IMR-90 (cell line): ENCODE results near the gene PRSS38. TPM values are rescaled to one million over a fixed set of nuclear protein-coding genes. Genes with fewer than 3 reads are reported as not detected.

Experiments used
- ATAC-seq: fragments of 200-7000 bp; cut with Tn5 transposase; 2 replicates; pipeline ENCODE4 v1.9.1; 2020; ENCODE audit warnings: low read depth, mild to moderate bottlenecking, moderate library complexity
- BruUV-seq: library from RNA; stranded (reverse); fragments of 400-500 nt; replicated peaks from 2 replicates; lab custom pipeline; 2021; lab: Mats Ljungman, UMichigan
- CTCF ChIA-PET: fragments of 300-600 bp; formaldehyde crosslinking; extraction: SDS; loops from one replicate; lab custom pipeline; 2021; ENCODE audit warnings: antibody characterized with exemption; lab: Yijun Ruan, JAX
- POLR2A ChIA-PET: fragments of 300-600 bp; sonication (Branson Sonifier 250); formaldehyde crosslinking; loops from one replicate; lab custom pipeline; 2022; ENCODE audit warnings: antibody characterized with exemption; ENCODE audit not compliant: unreplicated experiment; lab: Charles Lee
- DNase-seq: peaks from one replicate; pipeline ENCODE4 v3.0.0; 2013
- H2AFZ ChIP-seq: replicated peaks from 2 replicates; pipeline ENCODE3; 2013; ENCODE audit warnings: low read length, mild to moderate bottlenecking; ENCODE audit not compliant: poor library complexity
- H2AK5ac ChIP-seq: 2 replicates; pipeline ENCODE4 v1.6.1; 2013; ENCODE audit warnings: low read depth, low read length, inconsistent platforms
- H2AK9ac ChIP-seq: replicated peaks from 2 replicates; pipeline ENCODE3; 2013; ENCODE audit warnings: mild to moderate bottlenecking, low read depth, low read length, moderate library complexity; ENCODE audit not compliant: poor library complexity
- H2BK120ac ChIP-seq: 2 replicates; pipeline ENCODE4 v1.6.1; 2013; ENCODE audit warnings: low read depth, low read length, inconsistent platforms
- H2BK15ac ChIP-seq: 3 replicates; pipeline ENCODE4 v1.6.1; 2013; ENCODE audit warnings: low read depth, low read length, inconsistent platforms
- H2BK20ac ChIP-seq: 2 replicates; pipeline ENCODE4 v1.6.1; 2013; ENCODE audit warnings: low read depth, mild to moderate bottlenecking, inconsistent platforms, low read length, moderate library complexity
- H2BK5ac ChIP-seq: 2 replicates; pipeline ENCODE4 v1.6.1; 2013; ENCODE audit warnings: mild to moderate bottlenecking, low read depth, low read length, inconsistent platforms; ENCODE audit not compliant: poor library complexity, severe bottlenecking
- H3K14ac ChIP-seq: replicated peaks from 2 replicates; pipeline ENCODE4 v1.6.1; 2013; ENCODE audit warnings: low read depth, low read length, inconsistent platforms
- H3K18ac ChIP-seq: 2 replicates; pipeline ENCODE4 v1.6.1; 2013; ENCODE audit warnings: low read depth, low read length, control low read depth
- H3K23ac ChIP-seq: 2 replicates; pipeline ENCODE4 v1.6.1; 2013; ENCODE audit warnings: low read depth, low read length, inconsistent platforms
- H3K27ac ChIP-seq: 2 replicates; pipeline ENCODE4 v1.5.1; 2013; ENCODE audit warnings: mild to moderate bottlenecking, control low read depth, low read length; ENCODE audit not compliant: insufficient read depth
- H3K27me3 ChIP-seq: 2 replicates; pipeline ENCODE4 v1.6.1; 2013; ENCODE audit warnings: low read length; ENCODE audit not compliant: control insufficient read depth, insufficient read depth
- H3K36me3 ChIP-seq: 2 replicates; pipeline ENCODE4 v1.6.1; 2013; ENCODE audit warnings: low read length, mixed read lengths; ENCODE audit not compliant: control insufficient read depth, insufficient read depth
- H3K4ac ChIP-seq: 2 replicates; pipeline ENCODE4 v1.6.1; 2013; ENCODE audit warnings: low read depth, low read length, inconsistent platforms
- H3K4me1 ChIP-seq: 2 replicates; pipeline ENCODE4 v1.6.1; 2013; ENCODE audit warnings: low read length, mixed read lengths; ENCODE audit not compliant: control insufficient read depth, insufficient read depth
- H3K4me2 ChIP-seq: 2 replicates; pipeline ENCODE4 v1.6.1; 2013; ENCODE audit warnings: low read depth, mild to moderate bottlenecking, control low read depth, low read length, moderate library complexity
- H3K4me3 ChIP-seq: 2 replicates; pipeline ENCODE4 v1.5.1; 2013; ENCODE audit warnings: low read depth, mild to moderate bottlenecking, control low read depth, low read length, moderate library complexity; ENCODE audit not compliant: insufficient read depth
- H3K56ac ChIP-seq: 2 replicates; pipeline ENCODE4 v1.6.1; 2013; ENCODE audit warnings: low read length, inconsistent platforms; ENCODE audit not compliant: insufficient read depth; ENCODE audit errors: extremely low read depth
- H3K79me1 ChIP-seq, 2 experiments: 2 replicates each; pipeline ENCODE4 v1.6.1; 2013; ENCODE audit warnings: low read length in 2 of 2, inconsistent platforms in 1 of 2, low read depth in 1 of 2
- H3K9ac ChIP-seq: 2 replicates; pipeline ENCODE4 v1.6.1; 2013; ENCODE audit warnings: low read depth, low read length, control low read depth
- H3K9me1 ChIP-seq: 2 replicates; pipeline ENCODE4 v1.6.1; 2013; ENCODE audit warnings: low read length, inconsistent platforms; ENCODE audit not compliant: insufficient read depth
- H3K9me3 ChIP-seq: 2 replicates; pipeline ENCODE4 v1.6.1; 2013; ENCODE audit warnings: low read length; ENCODE audit not compliant: control insufficient read depth, insufficient read depth
- H4K20me1 ChIP-seq: 2 replicates; pipeline ENCODE4 v1.6.1; 2013; ENCODE audit warnings: low read length, inconsistent platforms; ENCODE audit not compliant: insufficient read depth
- H4K5ac ChIP-seq: 2 replicates; pipeline ENCODE4 v1.6.1; 2013; ENCODE audit warnings: mild to moderate bottlenecking, low read depth, low read length, control low read depth
- H4K8ac ChIP-seq, 2 experiments: 2 replicates each; pipeline ENCODE4 v1.6.1; 2013; ENCODE audit warnings: low read depth in 2 of 2, low read length in 2 of 2, control low read depth in 1 of 2, inconsistent platforms in 1 of 2
- H4K91ac ChIP-seq: 2 replicates; pipeline ENCODE4 v1.6.1; 2013; ENCODE audit warnings: low read depth, low read length, inconsistent platforms; ENCODE audit not compliant: insufficient read depth
- CEBPB ChIP-seq: IDR thresholded peaks from 2 replicates; pipeline ENCODE4 v1.6.1; 2012; ENCODE audit warnings: low read depth, low read length, improper control_type of control experiment
- MAZ ChIP-seq: IDR thresholded peaks from 2 replicates; pipeline ENCODE4 v1.6.1; 2012; ENCODE audit warnings: low read depth, mild to moderate bottlenecking, low read length, improper control_type of control experiment, moderate library complexity, borderline replicate concordance
- MXI1 ChIP-seq: IDR thresholded peaks from 2 replicates; pipeline ENCODE4 v1.6.1; 2012; ENCODE audit warnings: low read depth, mild to moderate bottlenecking, low read length, moderate library complexity, borderline replicate concordance
- POLR2A ChIP-seq: IDR thresholded peaks from 2 replicates; pipeline ENCODE4 v1.6.1; 2012; ENCODE audit warnings: mild to moderate bottlenecking, low read depth, low read length
- RCOR1 ChIP-seq: IDR thresholded peaks from 2 replicates; pipeline ENCODE4 v1.6.1; 2012; ENCODE audit warnings: mild to moderate bottlenecking, low read length, improper control_type of control experiment; ENCODE audit not compliant: insufficient replicate concordance
- USF2 ChIP-seq: fragments of 150-350 bp; IDR thresholded peaks from 2 replicates; pipeline ENCODE4 v1.6.1; 2017; ENCODE audit warnings: mild to moderate bottlenecking, antibody characterized with exemption, low read length, low read depth
- WGBS, 2 experiments: methylation state at CpG; one replicate each; pipeline versions ENCODE4 v1.1.5 to v1.1.7; 2013; ENCODE audit warnings: missing lambda C conversion rate in 2 of 2; ENCODE audit not compliant: insufficient read length in 1 of 2; ENCODE audit errors: extremely low coverage in 2 of 2; 5-methylcytosine and 5-hydroxymethylcytosine counted together
- dilution Hi-C: fragments of 300-500 bp; cut with HindIII; formaldehyde crosslinking; loops from one replicate; pipeline ENCODE4 v1.14.3; 2018; ENCODE audit warnings: low sequenced_read_pairs; ENCODE audit not compliant: unreplicated experiment
- in situ Hi-C: fragments of 300-500 bp; cut with MboI; formaldehyde crosslinking; loops from 3 replicates; pipeline ENCODE4 v1.14.3; 2019; ENCODE audit warnings: low sequenced_read_pairs, inconsistent platforms, mixed read lengths
- intact Hi-C: fragments of 100-400 bp; cut with micrococcal nuclease; formaldehyde crosslinking; loops from 2 replicates; pipeline ENCODE4 v1.10.0; 2022
- polyA plus RNA-seq, 3 experiments: library from polyadenylated mRNA; depleted of rRNA; stranded (reverse); fragments of >200 nt; gene quantifications; 2 replicates each; pipeline ENCODE4 v1.2.3, GENCODE V29; 2012; ENCODE audit warnings: low replicate concordance in 1 of 3
- total RNA-seq: library from RNA; depleted of rRNA; stranded (reverse); fragments of >200 nt; gene quantifications from 2 replicates; pipeline ENCODE4 v1.2.3, GENCODE V29; 2012

The PRSS38 gene
- total and polyA plus RNA-seq, 2 of the 4 experiments (the other 2 are of a cell fraction) = not detected

- Histone ChIP-seq H3K56ac (no peak overlapping the region), H3K9ac (no peak overlapping the region), H4K20me1 (no peaks in the 10 kb centered on the region), H4K8ac (peak overlapping the region in 1 of 2 experiments; percentile 86; a peak in 3 of 4 replicates), H2BK20ac (peak overlapping the region; percentile 54), H3K23ac (peak overlapping the region; percentile 44; the same call in 1 of the 2 replicates), H3K4me3 (no peak overlapping the region), H2AK5ac (peak overlapping the region; percentile 72; the same call in 1 of the 2 replicates), H2AK9ac (peak overlapping the region; percentile 84), H3K9me3 (no peaks in the 10 kb centered on the region), H2AFZ (peak overlapping the region; percentile 95), H3K4me2 (peak overlapping the region; percentile 15; the same call in 1 of the 2 replicates), H3K79me1 (no peaks in the 10 kb centered on the region), H3K27me3 (peaks cover 9% of the 10 kb centered on the region), H4K91ac (peak overlapping the region; percentile 76), H2BK120ac (peak overlapping the region; percentile 84), H3K9me1 (peaks cover 12% of the 10 kb centered on the region; the same call in 1 of the 2 replicates), H3K4me1 (peaks cover 17% of the 10 kb centered on the region), H3K18ac (peak overlapping the region; percentile 72), H3K27ac (peak overlapping the region; percentile 82), H3K36me3 (no peaks in the 10 kb centered on the region), H3K4ac (peak overlapping the region; percentile 81), H2BK5ac (peak overlapping the region; percentile 76), H3K14ac (peak overlapping the region; percentile 69; the same call in 1 of the 2 replicates), H4K5ac (peak overlapping the region; percentile 77), H2BK15ac (peak overlapping the region; percentile 75; the same call in 1 of the 3 replicates)
- intact Hi-C loops (no loop called here), dilution Hi-C loops (no loop called here), in situ Hi-C loops (no loop called here)
- TF ChIP-seq USF2 (no peak), MAZ (peak; percentile 84; the same call in 1 of the 2 replicates), CEBPB (no peak), POLR2A (no peak), RCOR1 (peak; percentile 37), MXI1 (no peak)
- peak; percentile 89 for ATAC-seq
- CTCF ChIA-PET = interaction anchor here (1.1 to 1.3 kb wide), 2 partner anchors 63 to 159 kb away, joined by 4 to 5 read pairs; no protein-coding TSS in a partner anchor
- DNase-seq = peak; percentile 93
- 0% methylated on average over 3 of the region's 12 CpGs; no CpG with 5 or more reads in 1 of the 2 experiments for WGBS, 2 experiments
- BruUV-seq = no TSS peak
- POLR2A ChIA-PET = interaction anchor here (0.9 kb wide), 1 partner anchor 159 kb away, joined by 3 read pairs; no protein-coding TSS in a partner anchor
Measured at GRCh38 chr1:227793948-227794816, 21.3 kb upstream of the PRSS38 start.
